BE2C (cell line): ENCODE measurements around the gene CHD6.

Source experiments
- DNase-seq: peaks from one replicate; pipeline ENCODE4 v3.0.0-alpha.2; 2020
- H3K27me3 ChIP-seq: fragments of 250-450 bp; sonication (Bioruptor Pico); 2 replicates; pipeline ENCODE4 v1.5.1; 2020; ENCODE audit warnings: mild to moderate bottlenecking
- H3K36me3 ChIP-seq: fragments of 250-450 bp; sonication (Bioruptor Pico); 2 replicates; pipeline ENCODE4 v1.5.1; 2020; ENCODE audit warnings: mild to moderate bottlenecking
- H3K4me1 ChIP-seq: fragments of 250-450 bp; sonication (Bioruptor Pico); 2 replicates; pipeline ENCODE4 v1.5.1; 2020
- H3K4me3 ChIP-seq: 2 replicates; pipeline ENCODE4 v1.5.1; 2011; ENCODE audit warnings: low read depth, low read length
- H3K9me3 ChIP-seq: fragments of 250-450 bp; sonication (Bioruptor Pico); 2 replicates; pipeline ENCODE4 v1.5.1; 2020
- TF ChIP-seq, protein P1 (sequence below): IDR thresholded peaks from 2 replicates; pipeline ENCODE4 v1.5.1; 2012; ENCODE audit warnings: mild to moderate bottlenecking, low read depth, low read length

The CHD6 gene

DNA sequence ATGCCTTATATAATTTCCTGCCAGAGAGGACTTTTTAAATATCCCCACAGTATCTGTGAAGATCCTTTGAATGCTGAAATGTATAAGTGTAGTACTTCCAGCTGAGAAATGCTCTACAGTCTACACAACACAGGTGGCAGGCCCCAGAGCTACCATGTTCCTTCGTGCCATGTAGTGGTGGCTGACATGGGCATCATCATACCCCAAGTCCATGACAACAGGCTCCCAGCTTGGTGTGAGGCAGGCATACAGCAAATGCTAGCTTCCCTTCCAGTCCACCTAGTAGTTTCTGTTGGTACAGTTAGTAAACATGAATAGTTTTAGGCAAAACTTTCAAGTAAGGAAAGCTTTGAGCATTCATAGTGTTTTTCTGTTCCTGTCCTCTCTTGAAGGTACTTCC is 190.3 kb downstream of the CHD6 start:
- Histone ChIP-seq H3K36me3 (peaks cover 58% of the 10 kb centered on the region), H3K4me1 (no peaks in the 10 kb centered on the region), H3K27me3 (no peaks in the 10 kb centered on the region), H3K4me3 (no peak overlapping the region), H3K9me3 (no peaks in the 10 kb centered on the region)
- no peak for DNase-seq
- TF ChIP-seq, protein P1, sequence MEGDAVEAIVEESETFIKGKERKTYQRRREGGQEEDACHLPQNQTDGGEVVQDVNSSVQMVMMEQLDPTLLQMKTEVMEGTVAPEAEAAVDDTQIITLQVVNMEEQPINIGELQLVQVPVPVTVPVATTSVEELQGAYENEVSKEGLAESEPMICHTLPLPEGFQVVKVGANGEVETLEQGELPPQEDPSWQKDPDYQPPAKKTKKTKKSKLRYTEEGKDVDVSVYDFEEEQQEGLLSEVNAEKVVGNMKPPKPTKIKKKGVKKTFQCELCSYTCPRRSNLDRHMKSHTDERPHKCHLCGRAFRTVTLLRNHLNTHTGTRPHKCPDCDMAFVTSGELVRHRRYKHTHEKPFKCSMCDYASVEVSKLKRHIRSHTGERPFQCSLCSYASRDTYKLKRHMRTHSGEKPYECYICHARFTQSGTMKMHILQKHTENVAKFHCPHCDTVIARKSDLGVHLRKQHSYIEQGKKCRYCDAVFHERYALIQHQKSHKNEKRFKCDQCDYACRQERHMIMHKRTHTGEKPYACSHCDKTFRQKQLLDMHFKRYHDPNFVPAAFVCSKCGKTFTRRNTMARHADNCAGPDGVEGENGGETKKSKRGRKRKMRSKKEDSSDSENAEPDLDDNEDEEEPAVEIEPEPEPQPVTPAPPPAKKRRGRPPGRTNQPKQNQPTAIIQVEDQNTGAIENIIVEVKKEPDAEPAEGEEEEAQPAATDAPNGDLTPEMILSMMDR = no peak

DNA sequence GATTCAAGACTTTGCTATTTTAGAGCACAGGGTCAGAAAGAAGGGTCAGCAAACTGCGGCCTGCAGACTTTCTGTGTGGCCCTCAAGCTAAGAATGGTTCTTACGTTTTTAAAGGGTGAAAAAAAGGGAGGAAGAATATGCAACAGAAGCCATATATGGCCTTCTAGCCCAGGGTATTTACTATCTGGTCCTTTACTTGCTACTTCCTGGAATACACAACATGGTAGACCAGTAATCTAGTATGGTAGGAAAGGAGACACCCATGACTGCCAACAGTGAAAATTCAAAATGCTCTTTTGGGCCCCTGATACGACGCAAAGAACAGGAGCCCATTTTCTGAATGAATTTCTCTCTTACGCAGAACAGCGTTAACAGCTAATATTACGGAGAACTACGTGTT is 191.2 kb downstream of the CHD6 start:
- H3K36me3 ChIP-seq = peaks cover 55% of the 10 kb centered on the region
- no peak for DNase-seq
- TF ChIP-seq, protein P1 = no peak

DNA sequence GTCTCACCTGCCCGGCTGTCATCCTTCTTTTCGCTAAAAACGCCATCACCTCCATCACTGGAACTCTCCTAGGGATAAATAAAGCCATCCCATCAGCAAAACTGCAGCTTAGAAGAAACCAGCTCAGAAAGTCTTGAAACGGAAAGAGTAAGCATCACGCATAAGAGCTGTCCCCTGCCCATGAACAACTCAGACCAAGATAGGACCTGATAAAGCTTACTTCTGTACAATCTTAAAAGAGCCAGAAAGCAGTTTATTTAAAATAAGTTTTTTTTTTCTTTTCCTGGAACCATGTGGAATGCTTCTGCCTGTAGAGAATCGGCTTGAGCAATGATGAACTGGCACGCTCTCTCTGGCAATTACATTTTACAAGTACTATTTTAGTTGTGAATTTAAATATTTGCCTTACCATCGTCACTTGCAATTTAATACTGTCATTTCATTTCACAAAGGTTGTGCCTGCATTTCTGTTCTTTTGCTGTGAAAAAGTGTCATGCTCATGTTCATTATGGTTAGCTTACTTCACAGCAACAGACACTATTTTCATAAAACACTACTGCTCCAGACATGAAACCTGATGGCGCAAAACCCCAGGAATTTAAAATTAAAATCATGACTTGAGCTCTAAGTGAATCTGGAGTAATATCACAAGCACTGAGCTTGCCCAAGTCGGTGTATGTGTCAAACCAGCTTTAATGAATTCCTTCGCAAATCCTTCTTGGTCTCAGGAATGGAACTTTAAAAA is 191.9 kb downstream of the CHD6 start:
- no peak for DNase-seq
- Histone ChIP-seq H3K36me3 (peaks cover 62% of the 10 kb centered on the region), H3K9me3 (no peaks in the 10 kb centered on the region), H3K4me1 (no peaks in the 10 kb centered on the region), H3K27me3 (no peaks in the 10 kb centered on the region), H3K4me3 (no peak overlapping the region)
- TF ChIP-seq, protein P1 = no peak

More for the DNA sequence above, 191.2 kb downstream of the CHD6 start:
- no peaks in the 10 kb centered on the region for H3K9me3 ChIP-seq
- H3K4me1 ChIP-seq = no peaks in the 10 kb centered on the region
- no peak overlapping the region for H3K4me3 ChIP-seq
- no peaks in the 10 kb centered on the region for H3K27me3 ChIP-seq

DNA sequence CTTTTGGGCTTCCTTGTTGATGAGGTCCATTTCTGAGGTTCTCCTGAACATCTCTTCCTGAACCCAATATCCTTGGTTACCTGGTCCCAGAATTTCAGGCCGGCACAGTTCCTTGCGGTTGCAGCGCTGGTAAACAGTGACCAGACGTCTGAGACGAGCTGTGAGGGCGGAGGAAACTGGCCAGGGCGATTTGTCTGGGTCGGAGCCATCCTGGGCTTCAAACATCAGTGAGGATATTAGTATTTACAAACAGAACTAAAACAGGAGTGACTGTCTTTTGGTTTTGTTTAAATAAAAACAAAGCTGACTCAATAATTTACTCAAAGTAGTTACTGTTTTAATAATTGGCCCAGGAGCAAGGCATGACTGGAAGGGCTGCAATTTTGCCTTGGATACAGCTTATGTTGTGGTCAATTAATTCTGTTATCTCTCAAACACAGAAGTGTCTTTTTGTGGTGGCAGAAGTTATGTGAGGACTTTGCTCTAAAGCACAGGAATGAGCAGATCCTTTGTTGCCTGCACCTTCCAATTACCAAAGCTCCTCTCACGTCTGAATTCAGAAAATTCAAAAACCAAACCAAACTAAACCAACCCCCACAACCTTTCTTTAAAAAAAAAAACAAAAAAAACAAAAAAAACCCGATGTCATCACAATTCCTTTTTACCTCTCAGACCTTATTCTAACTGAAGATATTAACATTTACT is 192.8 kb downstream of the CHD6 start:
- Histone ChIP-seq H3K27me3 (no peaks in the 10 kb centered on the region), H3K36me3 (peaks cover 67% of the 10 kb centered on the region), H3K4me1 (no peaks in the 10 kb centered on the region), H3K9me3 (no peaks in the 10 kb centered on the region), H3K4me3 (no peak overlapping the region)
- no peak for DNase-seq
- TF ChIP-seq, protein P1 = no peak

DNA sequence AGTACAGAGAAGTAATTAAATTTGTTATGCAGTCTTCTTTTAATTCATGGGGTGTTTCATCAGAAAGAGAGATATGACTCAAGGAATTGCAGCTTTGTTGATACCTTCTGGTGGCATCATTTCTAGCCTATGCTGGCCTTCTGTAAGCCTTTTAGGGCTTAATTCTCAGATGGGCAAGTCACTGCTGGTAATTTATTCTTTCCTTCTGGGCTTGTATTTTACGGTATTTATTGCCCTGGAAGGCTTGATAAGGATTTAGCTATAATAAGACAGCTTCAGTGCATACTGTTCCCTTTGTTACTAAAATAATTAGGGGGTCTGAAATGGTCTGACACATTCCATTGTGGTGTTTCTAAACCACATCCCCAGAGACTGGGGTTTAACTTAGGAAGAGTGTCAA is 193.6 kb downstream of the CHD6 start:
- Histone ChIP-seq H3K36me3 (peaks cover 63% of the 10 kb centered on the region), H3K27me3 (no peaks in the 10 kb centered on the region), H3K4me1 (no peaks in the 10 kb centered on the region)

More for the DNA sequence above, 193.6 kb downstream of the CHD6 start:
- TF ChIP-seq, protein P1 = no peak
- H3K4me3 ChIP-seq = no peak overlapping the region
- no peaks in the 10 kb centered on the region for H3K9me3 ChIP-seq
- no peak for DNase-seq
